K562 treated with DMSO at 1 percent for 12 hours (cell line): Measurements from ENCODE around the gene FOCAD. TPM values are rescaled to one million over a fixed set of nuclear protein-coding genes. Genes with fewer than 3 reads are reported as not detected.

Source experiments
- total RNA-seq: library from RNA; unstranded; fragments of 300-600 nt; gene quantifications from 2 replicates; pipeline ENCODE4 v1.2.3, GENCODE V29; 2022; ENCODE audit not compliant: insufficient read depth

Gene FOCAD, protein sequence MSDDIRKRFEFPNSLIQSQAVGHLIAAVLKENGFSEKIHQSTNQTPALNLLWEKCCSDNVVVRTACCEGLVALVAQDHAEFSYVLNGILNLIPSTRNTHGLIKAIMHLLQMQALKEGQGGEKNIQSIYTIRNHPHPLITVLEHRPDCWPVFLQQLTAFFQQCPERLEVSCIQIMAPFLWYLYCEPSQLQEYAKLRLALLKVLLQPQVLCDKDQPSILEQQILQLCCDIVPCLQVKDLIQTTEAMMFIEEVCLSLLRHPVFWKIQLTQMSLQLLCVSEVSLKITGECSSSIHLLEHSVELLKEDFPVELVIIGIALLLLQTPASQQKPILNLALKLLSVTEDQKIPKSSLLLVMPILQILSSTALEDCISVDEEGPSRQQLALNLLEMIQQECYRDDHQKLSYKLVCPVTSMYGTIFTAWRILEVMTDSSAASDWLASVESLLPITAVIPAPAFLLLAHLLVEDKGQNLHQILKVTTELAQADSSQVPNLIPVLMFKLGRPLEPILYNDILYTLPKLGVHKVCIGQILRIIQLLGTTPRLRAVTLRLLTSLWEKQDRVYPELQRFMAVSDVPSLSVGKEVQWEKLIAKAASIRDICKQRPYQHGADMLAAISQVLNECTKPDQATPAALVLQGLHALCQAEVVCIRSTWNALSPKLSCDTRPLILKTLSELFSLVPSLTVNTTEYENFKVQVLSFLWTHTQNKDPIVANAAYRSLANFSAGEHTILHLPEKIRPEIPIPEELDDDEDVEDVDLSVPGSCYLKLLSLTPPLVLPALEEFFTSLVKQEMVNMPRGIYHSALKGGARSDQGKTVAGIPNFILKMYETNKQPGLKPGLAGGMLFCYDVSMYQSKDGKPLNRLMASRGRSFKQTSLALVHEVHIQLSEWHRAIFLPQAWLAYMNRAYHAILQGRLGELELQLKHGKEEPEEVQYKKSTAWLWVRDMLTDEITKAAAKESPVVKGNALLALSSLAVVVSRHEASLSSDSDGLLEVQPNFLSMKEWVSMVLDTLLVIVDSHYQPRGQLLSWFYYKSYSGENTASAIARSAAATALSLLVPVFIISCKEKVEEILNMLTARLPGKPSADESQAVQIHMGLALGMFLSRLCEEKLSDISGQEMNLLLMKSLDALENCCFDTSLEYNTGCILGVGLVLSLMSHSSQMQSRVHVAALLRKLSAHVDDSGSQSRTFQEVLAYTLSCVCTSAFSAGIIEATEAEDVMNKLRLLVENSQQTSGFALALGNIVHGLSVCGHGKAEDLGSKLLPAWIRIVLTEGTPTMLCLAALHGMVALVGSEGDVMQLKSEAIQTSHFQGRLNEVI (N-terminal part only)
- not detected in 2 replicates for total RNA-seq

GRCh38 chr9:20684035-20684874, at the start of gene FOCAD:
Gene FOCAD (plus strand): TSS chr9:20684259. CDS start chr9:20715354, 31,095 bp downstream.

GRCh38 chr9:21031091-21031807, 347.2 kb downstream of the FOCAD start, which contains the start of gene HACD4:
Gene HACD4 (minus strand): TSS chr9:21031640. CDS start chr9:21031590, 50 bp downstream.

Other genes with a start within 250 kb of the FOCAD start
- not detected in 2 replicates for gene MLLT3, start 61.8 kb upstream of the FOCAD start, total RNA-seq